Stimulated activated CD4-positive, alpha-beta T cell treated with anti-CD3 and anti-CD28 coated beads, Interleukin-12 subunit alpha, Interleukin-12 subunit beta, amount 100 ng/mL, for 48 hours (primary cell): Measurements from ENCODE around the gene NOL3.

Source experiments
- DNase-seq, 3 donors: peaks; one replicate each; pipeline ENCODE4 v3.0.0-alpha.2; 2020; ENCODE audit warnings: low read depth in 2 of 3, low spot score in 1 of 3

Gene NOL3

GRCh38 chr16:67204076-67204475 lies 33.7 kb downstream of the NOL3 start:
- DNase-seq: no peak

- DNase-seq: no peak
Measured at GRCh38 chr16:67206129-67206837, 35.9 kb downstream of the NOL3 start.

GRCh38 chr16:67206838-67207248 lies 36.5 kb downstream of the NOL3 start:
- DNase-seq: no peak

- no peak for DNase-seq
Measured at GRCh38 chr16:67207249-67208091, 37.1 kb downstream of the NOL3 start.

- DNase-seq: no peak
Measured at GRCh38 chr16:67208154-67208896, 38.0 kb downstream of the NOL3 start.

- no peak for DNase-seq
Measured at GRCh38 chr16:67209565-67209964, 39.2 kb downstream of the NOL3 start.

- DNase-seq: no peak
Measured at GRCh38 chr16:67210069-67210937, 40.0 kb downstream of the NOL3 start.

- DNase-seq: no peak
Measured at GRCh38 chr16:67211674-67212073, 41.3 kb downstream of the NOL3 start.

GRCh38 chr16:67212766-67213165 lies 42.4 kb downstream of the NOL3 start:
- DNase-seq: no peak

GRCh38 chr16:67213197-67214019 lies 43.1 kb downstream of the NOL3 start:
- no peak for DNase-seq

- no peak for DNase-seq
Measured at GRCh38 chr16:67215706-67216105, 45.4 kb downstream of the NOL3 start.

GRCh38 chr16:67216612-67217490 lies 46.5 kb downstream of the NOL3 start:
- DNase-seq: no peak

- DNase-seq: no peak
Measured at GRCh38 chr16:67223992-67224391, 53.7 kb downstream of the NOL3 start.
